OCI-LY7 (cell line): Measurements from ENCODE around the gene EGFLAM.

Source experiments
- CTCF ChIP-seq: fragments of 200-600 bp; sonication (generic); conservative IDR thresholded peaks from 2 replicates; pipeline ENCODE4 v1.5.1; 2014; ENCODE audit warnings: mild to moderate bottlenecking, antibody characterized with exemption, low read length, moderate library complexity, mixed read lengths
- EZH2phosphoT487 ChIP-seq: fragments of 200-600 bp; sonication (generic); IDR thresholded peaks from 2 replicates; pipeline ENCODE4 v1.6.1; 2018; ENCODE audit warnings: low read depth, borderline replicate concordance, mild to moderate bottlenecking, mixed run types, antibody characterized with exemption, low read length, moderate library complexity, mixed read lengths

GRCh38 chr5:38420246-38420645 is 161.9 kb downstream of the EGFLAM start:
- TF ChIP-seq CTCF (no peak), EZH2phosphoT487 (no peak)
